Upper lobe of left lung (tissue), 6 donors: Measurements from ENCODE around the gene GEMIN5. TPM values are rescaled to one million over a fixed set of nuclear protein-coding genes. Genes with fewer than 3 reads are reported as not detected.

Experiments used
- ATAC-seq, 2 donors: fragments of 200-7000 bp; cut with Tn5 transposase; one replicate each; pipeline ENCODE4 v1.9.1; 2022; ENCODE audit warnings: mild to moderate bottlenecking in 2 of 2, moderate library complexity in 2 of 2; ENCODE audit not compliant: low FRiP score in 2 of 2
- DNase-seq, 2 donors: peaks; one replicate each; pipeline ENCODE4 v3.0.0-alpha.2; 2019 to 2020
- H3K27ac ChIP-seq, 4 donors: fragments of 200-600 bp; sonication (generic); one replicate each; pipeline ENCODE4 v1.5.1; 2016 to 2019
- H3K27me3 ChIP-seq, 4 donors: fragments of 200-600 bp; sonication (generic); one replicate each; pipeline ENCODE4 v1.5.1; 2017 to 2019
- H3K36me3 ChIP-seq, 4 donors: fragments of 200-600 bp; sonication (generic); one replicate each; pipeline ENCODE4 v1.5.1; 2016 to 2019
- H3K4me1 ChIP-seq, 4 donors: fragments of 200-600 bp; sonication (generic); one replicate each; pipeline ENCODE4 v1.5.1; 2018 to 2019
- H3K4me3 ChIP-seq, 4 donors: fragments of 200-600 bp; sonication (generic); one replicate each; pipeline ENCODE4 v1.5.1; 2017 to 2019; ENCODE audit warnings: mild to moderate bottlenecking in 2 of 4, moderate library complexity in 1 of 4
- H3K9me3 ChIP-seq, 4 donors: fragments of 200-600 bp; sonication (generic); one replicate each; pipeline ENCODE4 v1.5.1; 2018 to 2019
- CTCF ChIP-seq, 6 experiments: fragments of 450-650 bp in 4 of 6; fragments of 200-600 bp in 2 of 6; sonication (generic) in 2 of 6; IDR thresholded peaks; one replicate each; pipeline ENCODE4 v1.5.1; 2016 to 2019; ENCODE audit warnings: antibody characterized with exemption in 6 of 6
- EP300 ChIP-seq, 4 donors: sonication (generic); formaldehyde crosslinking; IDR thresholded peaks; one replicate each; pipeline ENCODE4 v1.5.1; 2017; ENCODE audit warnings: antibody characterized with exemption in 4 of 4, control low read depth in 2 of 4
- POLR2A ChIP-seq, 4 donors: fragments of 450-650 bp; IDR thresholded peaks; one replicate each; pipeline ENCODE4 v1.5.1; 2016 to 2017; ENCODE audit warnings: antibody characterized with exemption in 4 of 4, mild to moderate bottlenecking in 2 of 4
- POLR2AphosphoS5 ChIP-seq, 2 donors: sonication (generic); formaldehyde crosslinking; IDR thresholded peaks; one replicate each; pipeline ENCODE4 v1.5.1; 2017; ENCODE audit warnings: antibody characterized with exemption in 2 of 2
- WGBS, 2 donors: methylation state at CpG; one replicate each; pipeline ENCODE4 v1.1.5; 2017 to 2018; 5-methylcytosine and 5-hydroxymethylcytosine counted together
- total RNA-seq, 6 donors: library from RNA; depleted of rRNA in 4 of 6; stranded (reverse); fragments of >200 nt in 4 of 6; gene quantifications; one replicate each; pipeline versions ENCODE4 v1.1.0 to v1.2.1, GENCODE V29; 2016 to 2021
- donor health status: DM: no; HTN: no; CAD: no; lungs with moderate emphysema.
- donor health status: DM: no; HTN: yes; CAD: no; lungs with severe emphysema.

Gene GEMIN5
- total RNA-seq, 6 donors from 2014 or later: 6.5 to 15.6 (median 14.9) TPM

- TF ChIP-seq EP300 (IDR thresholded peaks at IDR 0.05): no peak
- no peak for TF ChIP-seq POLR2AphosphoS5 (IDR thresholded peaks at IDR 0.05)
- TF ChIP-seq POLR2A (IDR thresholded peaks at IDR 0.05): no peak
- peak in 5 of 6 experiments; percentile 19 to 51 (median 33) for TF ChIP-seq CTCF (IDR thresholded peaks at IDR 0.05)
These were observed 29.5 kb upstream of the GEMIN5 start for GRCh38 chr5:154967421-154968024.

GRCh38 chr5:154966874-154967273 is 28.9 kb upstream of the GEMIN5 start:
- no peaks in the 10 kb centered on the region for H3K27me3 ChIP-seq
- H3K36me3 ChIP-seq: peaks cover 4 to 27% (median 7%) of the 10 kb centered on the region in 4 donors
- TF ChIP-seq EP300 (IDR thresholded peaks at IDR 0.05) (no peak), CTCF (IDR thresholded peaks at IDR 0.05) (no peak), POLR2A (IDR thresholded peaks at IDR 0.05) (no peak), POLR2AphosphoS5 (IDR thresholded peaks at IDR 0.05) (no peak)
- peaks cover 0 to 10% (median 9%) of the 10 kb centered on the region in 4 donors for H3K4me1 ChIP-seq
- WGBS, 2 donors: 74 to 79% methylated on average over 3 of the region's 3 CpGs
- H3K9me3 ChIP-seq: no peaks in the 10 kb centered on the region
- ATAC-seq (no peak), DNase-seq (no peak)
- peak overlapping the region; percentile 62 to 89 (median 73) for H3K27ac ChIP-seq
- peak overlapping the region in 3 of 4 donors; percentile 1 to 22 (median 19) for H3K4me3 ChIP-seq

More at GRCh38 chr5:154967421-154968024, 29.5 kb upstream of the GEMIN5 start:
- no peaks in the 10 kb centered on the region for H3K9me3 ChIP-seq
- DNase-seq (no peak), ATAC-seq (no peak)
- no peaks in the 10 kb centered on the region for H3K27me3 ChIP-seq
- H3K36me3 ChIP-seq: peaks cover 4 to 24% (median 7%) of the 10 kb centered on the region in 4 donors
- H3K4me3 ChIP-seq: peak overlapping the region in 3 of 4 donors; percentile 1 to 22 (median 19)
- WGBS, 2 donors: 63 to 67% methylated on average over 5 of the region's 5 CpGs
- H3K27ac ChIP-seq: peak overlapping the region in 3 of 4 donors; percentile 62 to 89 (median 79)
- H3K4me1 ChIP-seq: peaks cover 0 to 10% (median 9%) of the 10 kb centered on the region in 4 donors

- TF ChIP-seq EP300 (IDR thresholded peaks at IDR 0.05) (peak in 1 of 4 donors; percentile 36), POLR2A (IDR thresholded peaks at IDR 0.05) (no peak), POLR2AphosphoS5 (IDR thresholded peaks at IDR 0.05) (peak; percentile 15 to 71)
- H3K27ac ChIP-seq: peak overlapping the region; percentile 62 to 89 (median 73)
- ATAC-seq: no peak
- H3K9me3 ChIP-seq: no peaks in the 10 kb centered on the region
- peaks cover 4 to 33% (median 11%) of the 10 kb centered on the region in 4 donors for H3K36me3 ChIP-seq
- 65 to 80% methylated on average over 7 of the region's 7 CpGs for WGBS, 2 donors
- DNase-seq: no peak
- peak overlapping the region in 3 of 4 donors; percentile 1 to 22 (median 19) for H3K4me3 ChIP-seq
- H3K27me3 ChIP-seq: no peaks in the 10 kb centered on the region
- H3K4me1 ChIP-seq: peaks cover 0 to 10% (median 9%) of the 10 kb centered on the region in 4 donors
These were observed 28.2 kb upstream of the GEMIN5 start for GRCh38 chr5:154966081-154966841.

GRCh38 chr5:154962494-154962893 is 24.5 kb upstream of the GEMIN5 start:
- ATAC-seq (no peak), DNase-seq (no peak)
- H3K27me3 ChIP-seq: no peaks in the 10 kb centered on the region
- H3K27ac ChIP-seq: no peak overlapping the region
- 97 to 100% methylated on average over 1 of the region's 1 CpG for WGBS, 2 donors
- peaks cover 0 to 10% (median 9%) of the 10 kb centered on the region in 4 donors for H3K4me1 ChIP-seq
- H3K9me3 ChIP-seq: no peaks in the 10 kb centered on the region
- TF ChIP-seq CTCF (IDR thresholded peaks at IDR 0.05) (no peak), POLR2A (IDR thresholded peaks at IDR 0.05) (no peak), POLR2AphosphoS5 (IDR thresholded peaks at IDR 0.05) (no peak), EP300 (IDR thresholded peaks at IDR 0.05) (no peak)
- no peak overlapping the region for H3K4me3 ChIP-seq
- H3K36me3 ChIP-seq: peaks cover 14 to 59% (median 25%) of the 10 kb centered on the region in 4 donors

- no peaks in the 10 kb centered on the region for H3K4me1 ChIP-seq
- no peak overlapping the region for H3K4me3 ChIP-seq
- H3K9me3 ChIP-seq: no peaks in the 10 kb centered on the region
- no peaks in the 10 kb centered on the region for H3K27me3 ChIP-seq
- TF ChIP-seq EP300 (IDR thresholded peaks at IDR 0.05): no peak
- TF ChIP-seq CTCF (IDR thresholded peaks at IDR 0.05): no peak
- no peak for TF ChIP-seq POLR2A (IDR thresholded peaks at IDR 0.05)
- peaks cover 10 to 57% (median 22%) of the 10 kb centered on the region in 4 donors for H3K36me3 ChIP-seq
- DNase-seq (no peak), ATAC-seq (no peak)
- H3K27ac ChIP-seq: no peak overlapping the region
These were observed 18.7 kb upstream of the GEMIN5 start for GRCh38 chr5:154956712-154957111.
